GM21786 (cell line): ENCODE measurements around the gene RAB3B.

Experiments
- ATAC-seq: cut with Tn5 transposase; IDR thresholded peaks from one replicate; pipeline ENCODE4 v1.9.1; 2021; ENCODE audit not compliant: unreplicated experiment

Gene RAB3B

GRCh38 chr1:51957618-51958017 lies 32.9 kb downstream of the RAB3B start:
- no peak for ATAC-seq

GRCh38 chr1:51956528-51957509 lies 33.7 kb downstream of the RAB3B start:
- ATAC-seq: no peak

- peak; percentile 42 for ATAC-seq
Observed at GRCh38 chr1:51955797-51956527, 34.5 kb downstream of the RAB3B start.

- no peak for ATAC-seq
Observed at GRCh38 chr1:51954783-51955182, 35.7 kb downstream of the RAB3B start.

- no peak for ATAC-seq
Observed at GRCh38 chr1:51953079-51953478, 37.4 kb downstream of the RAB3B start.

GRCh38 chr1:51952638-51953037 lies 37.9 kb downstream of the RAB3B start:
- no peak for ATAC-seq

- ATAC-seq: no peak
Observed at GRCh38 chr1:51950701-51951100, 39.8 kb downstream of the RAB3B start.

GRCh38 chr1:51949014-51949702 lies 41.3 kb downstream of the RAB3B start:
- ATAC-seq: no peak

GRCh38 chr1:51948491-51948915 lies 42.0 kb downstream of the RAB3B start:
- no peak for ATAC-seq

GRCh38 chr1:51946300-51946699 lies 44.2 kb downstream of the RAB3B start:
- no peak for ATAC-seq

- ATAC-seq: no peak
Observed at GRCh38 chr1:51945591-51945990, 44.9 kb downstream of the RAB3B start.

GRCh38 chr1:51942281-51942680 lies 48.2 kb downstream of the RAB3B start:
- no peak for ATAC-seq

GRCh38 chr1:51941528-51941927 lies 49.0 kb downstream of the RAB3B start:
- ATAC-seq: no peak

GRCh38 chr1:51937112-51937511 lies 53.4 kb downstream of the RAB3B start:
- no peak for ATAC-seq

GRCh38 chr1:51936531-51936930 lies 54.0 kb downstream of the RAB3B start:
- no peak for ATAC-seq

- ATAC-seq: no peak
Observed at GRCh38 chr1:51933344-51933743, 57.2 kb downstream of the RAB3B start.

GRCh38 chr1:51930329-51930728 lies 60.2 kb downstream of the RAB3B start:
- ATAC-seq: no peak

- ATAC-seq: no peak
Observed at GRCh38 chr1:51928896-51929295, 61.6 kb downstream of the RAB3B start.

GRCh38 chr1:51927029-51927428 lies 63.5 kb downstream of the RAB3B start:
- ATAC-seq: no peak

- no peak for ATAC-seq
Observed at GRCh38 chr1:51926171-51926812, 64.2 kb downstream of the RAB3B start.

GRCh38 chr1:51924455-51924854 lies 66.0 kb downstream of the RAB3B start:
- ATAC-seq: no peak
